GM12878 (cell line): Measurements from ENCODE around the gene TP53BP1. TPM values are rescaled to one million over a fixed set of nuclear protein-coding genes. Genes with fewer than 3 reads are reported as not detected.

Experiments used
- BACH1 ChIP-seq: fragments of 450-650 bp; IDR thresholded peaks from 2 replicates; pipeline ENCODE4 v1.6.1; 2017; ENCODE audit warnings: mild to moderate bottlenecking, borderline replicate concordance
- CREM ChIP-seq: IDR thresholded peaks from 2 replicates; pipeline ENCODE4 v1.6.1; 2014; ENCODE audit warnings: antibody characterized with exemption, low read depth
- E4F1 ChIP-seq: fragments of 450-650 bp; IDR thresholded peaks from 2 replicates; pipeline ENCODE4 v1.6.1; 2018; ENCODE audit warnings: borderline replicate concordance, mild to moderate bottlenecking; ENCODE audit not compliant: partially characterized antibody
- GATAD2B ChIP-seq: fragments of 450-650 bp; conservative IDR thresholded peaks from 2 replicates; pipeline ENCODE4 v1.6.1; 2017; ENCODE audit warnings: low read depth, mild to moderate bottlenecking, moderate library complexity
- NR2C1 ChIP-seq: fragments of 450-650 bp; IDR thresholded peaks from 2 replicates; pipeline ENCODE4 v1.6.1; 2017; ENCODE audit warnings: antibody characterized with exemption, mild to moderate bottlenecking, moderate library complexity
- SIN3A ChIP-seq: IDR thresholded peaks from 2 replicates; pipeline ENCODE4 v1.6.1; 2012; ENCODE audit warnings: low read depth, low read length, improper control_type of control experiment
- SPI1 ChIP-seq: IDR thresholded peaks from 2 replicates; pipeline ENCODE4 v1.6.1; 2011; ENCODE audit warnings: low read depth, mild to moderate bottlenecking, low read length, moderate library complexity, borderline replicate concordance; ENCODE audit not compliant: insufficient read depth
- SUZ12 ChIP-seq: fragments of 200-600 bp; sonication (generic); IDR thresholded peaks from one replicate; pipeline ENCODE4 v1.6.1; 2018; ENCODE audit warnings: antibody characterized with exemption, mild to moderate bottlenecking; ENCODE audit not compliant: unreplicated experiment
- TCF3 ChIP-seq: IDR thresholded peaks from 2 replicates; pipeline ENCODE4 v1.6.1; 2012; ENCODE audit warnings: low read depth, mild to moderate bottlenecking, low read length, borderline replicate concordance; ENCODE audit not compliant: insufficient read depth
- TCF7 ChIP-seq: IDR thresholded peaks from 2 replicates; pipeline ENCODE4 v1.6.1; 2014; ENCODE audit warnings: antibody characterized with exemption, borderline replicate concordance
- YY1 ChIP-seq: IDR thresholded peaks from 2 replicates; pipeline ENCODE4 v1.6.1; 2011; ENCODE audit warnings: low read depth, mild to moderate bottlenecking, low read length
- ZBTB11 ChIP-seq: fragments of 450-650 bp; formaldehyde crosslinking; IDR thresholded peaks from 2 replicates; pipeline ENCODE4 v1.5.0; 2022; ENCODE audit warnings: mild to moderate bottlenecking, missing genetic modification characterization
- ZNF384 ChIP-seq: IDR thresholded peaks from 2 replicates; pipeline ENCODE4 v1.6.1; 2012; ENCODE audit warnings: low read depth, mild to moderate bottlenecking, low read length, improper control_type of control experiment, borderline replicate concordance
- ZNF592 ChIP-seq: fragments of 450-650 bp; IDR thresholded peaks from 2 replicates; pipeline ENCODE4 v1.6.1; 2017; ENCODE audit warnings: mild to moderate bottlenecking, moderate library complexity
- ZNF622 ChIP-seq: fragments of 450-650 bp; IDR thresholded peaks from 2 replicates; pipeline ENCODE4 v1.6.1; 2017; ENCODE audit warnings: mild to moderate bottlenecking, inconsistent platforms
- polyA plus RNA-seq, 11 experiments: library from polyadenylated mRNA; depleted of rRNA in 4 of 11; unstranded in 6 of 11; stranded (reverse) in 5 of 11; fragments of >200 nt; fragmentation: Nextera tagmentation in 4 of 11; fragmentation: Illumina TruSeq in 1 of 11; extraction: Ambion mirVana in 4 of 11; extraction: Trizol in 1 of 11; gene quantifications; 1 replicate in 1 of 11; 2 replicates in 10 of 11; pipeline versions ENCODE4 v1.2.1 to v1.2.3, GENCODE V29; 2011 to 2016; ENCODE audit warnings: inconsistent platforms in 2 of 11, missing spikeins in 2 of 11, low read depth in 1 of 11
- total RNA-seq, 4 experiments: library from RNA; depleted of rRNA in 3 of 4; stranded (reverse); fragments of >200 nt in 3 of 4; fragmentation: Illumina TruSeq in 1 of 4; extraction: Trizol in 1 of 4; gene quantifications; 2 replicates each; pipeline versions ENCODE4 v1.2.1 to v1.2.3, GENCODE V29; 2013 to 2021
- TF ChIP-seq, protein P1 (sequence below), 3 experiments: IDR thresholded peaks in 2 of 3; conservative IDR thresholded peaks in 1 of 3; 2 replicates each; pipeline ENCODE4 v1.5.1; 2011; ENCODE audit warnings: low read depth in 3 of 3, low read length in 3 of 3, mild to moderate bottlenecking in 3 of 3, control low read depth in 2 of 3, moderate library complexity in 2 of 3, inconsistent platforms in 1 of 3, mixed read lengths in 1 of 3; ENCODE audit not compliant: control insufficient read depth in 2 of 3, insufficient read depth in 1 of 3; ENCODE audit errors: extremely low read depth in 1 of 3

Gene TP53BP1
- total and polyA plus RNA-seq, 10 of the 15 experiments (the other 5 are each of a cell fraction or from before 2014, with no cell fraction given): 6.2 to 50.2 (median 19.3) TPM

- peak; percentile 61; the same call in 1 of the 2 replicates for TF ChIP-seq SPI1
- no peak for TF ChIP-seq ZNF592
- TF ChIP-seq SUZ12: no peak
- TF ChIP-seq NR2C1: no peak
- peak; percentile 57; the same call in 1 of the 2 replicates for TF ChIP-seq SIN3A
- peak; percentile 31 for TF ChIP-seq E4F1
- TF ChIP-seq ZNF622: no peak
- TF ChIP-seq BACH1: no peak
- TF ChIP-seq ZBTB11 (CRISPR knock-in tag): no peak
- TF ChIP-seq ZNF384: no peak
- TF ChIP-seq CREM: peak; percentile 96
- TF ChIP-seq, protein P1, sequence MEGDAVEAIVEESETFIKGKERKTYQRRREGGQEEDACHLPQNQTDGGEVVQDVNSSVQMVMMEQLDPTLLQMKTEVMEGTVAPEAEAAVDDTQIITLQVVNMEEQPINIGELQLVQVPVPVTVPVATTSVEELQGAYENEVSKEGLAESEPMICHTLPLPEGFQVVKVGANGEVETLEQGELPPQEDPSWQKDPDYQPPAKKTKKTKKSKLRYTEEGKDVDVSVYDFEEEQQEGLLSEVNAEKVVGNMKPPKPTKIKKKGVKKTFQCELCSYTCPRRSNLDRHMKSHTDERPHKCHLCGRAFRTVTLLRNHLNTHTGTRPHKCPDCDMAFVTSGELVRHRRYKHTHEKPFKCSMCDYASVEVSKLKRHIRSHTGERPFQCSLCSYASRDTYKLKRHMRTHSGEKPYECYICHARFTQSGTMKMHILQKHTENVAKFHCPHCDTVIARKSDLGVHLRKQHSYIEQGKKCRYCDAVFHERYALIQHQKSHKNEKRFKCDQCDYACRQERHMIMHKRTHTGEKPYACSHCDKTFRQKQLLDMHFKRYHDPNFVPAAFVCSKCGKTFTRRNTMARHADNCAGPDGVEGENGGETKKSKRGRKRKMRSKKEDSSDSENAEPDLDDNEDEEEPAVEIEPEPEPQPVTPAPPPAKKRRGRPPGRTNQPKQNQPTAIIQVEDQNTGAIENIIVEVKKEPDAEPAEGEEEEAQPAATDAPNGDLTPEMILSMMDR (IDR thresholded peaks at IDR 0.05 in 2 of 3, conservative IDR thresholded peaks at IDR 0.05 in 1 of 3; ENCODE audit: control insufficient read depth in 2 of 3, extremely low read depth in 1 of 3, insufficient read depth in 1 of 3, low read depth in 3 of 3, low read length in 3 of 3): no peak
- peak; percentile 78 for TF ChIP-seq YY1
- no peak for TF ChIP-seq TCF7
- no peak for TF ChIP-seq TCF3
- no peak for TF ChIP-seq GATAD2B
Measured at GRCh38 chr15:43492673-43493601, at the start of gene TP53BP1 (continued).
